ENCODE results near the gene GGA3. TPM values are rescaled to one million over a fixed set of nuclear protein-coding genes. Genes with fewer than 3 reads are reported as not detected.
"Not testable (repeated sequence)": the region's sequence is repeated elsewhere in the genome, so short reads cannot be mapped to it uniquely, and the experiment has no call there.

Gene GGA3
- total RNA-seq, 1 donor from 2014 or later, result 24.2 TPM

GRCh38 chr17:75277664-75278071 lies 16.3 kb upstream of the GGA3 start:
- DNase-seq (ENCODE audit: low spot score), result no peak
- intact Hi-C loops (cut with DNase I), result no loop called here

- no peak for DNase-seq (ENCODE audit: low spot score)
Observed at GRCh38 chr17:75273977-75274708, 12.7 kb upstream of the GGA3 start.

DNA sequence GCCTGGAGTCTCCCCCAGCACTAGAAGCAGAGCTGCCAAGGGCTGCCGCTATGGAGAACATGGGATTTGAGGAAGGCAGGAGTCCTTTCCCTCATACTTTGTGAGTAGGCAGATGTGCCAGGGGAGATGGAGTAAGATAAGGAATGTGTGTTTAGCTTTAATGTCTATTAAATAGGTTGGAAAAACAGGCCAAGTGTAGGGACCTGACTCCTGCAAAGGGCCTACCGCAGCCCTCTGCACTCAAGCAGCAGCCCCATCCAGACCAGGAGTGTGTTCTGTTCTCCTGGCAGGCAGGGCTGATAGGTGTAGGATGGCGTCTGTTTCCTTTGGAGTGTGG lies 11.4 kb upstream of the GGA3 start:
- DNase-seq (ENCODE audit: low spot score), result no peak
- intact Hi-C loops (cut with DNase I), result loop anchor here (5.0 kb wide), 2 partner anchors 139 to 244 kb away; partner anchors contain the start of genes CASKIN2 and TSEN54

More at GRCh38 chr17:75273977-75274708, 12.7 kb upstream of the GGA3 start:
- intact Hi-C loops (cut with DNase I), result loop anchor here (5.0 kb wide), 2 partner anchors 138 to 243 kb away; partner anchors contain the start of genes CASKIN2 and TSEN54

- no peak for DNase-seq (ENCODE audit: low spot score)
- intact Hi-C loops (cut with DNase I), result loop anchor here (5.0 kb wide), 2 partner anchors 140 to 245 kb away; partner anchors contain the start of genes CASKIN2 and TSEN54
Observed at GRCh38 chr17:75271955-75272847, 10.8 kb upstream of the GGA3 start.

DNA sequence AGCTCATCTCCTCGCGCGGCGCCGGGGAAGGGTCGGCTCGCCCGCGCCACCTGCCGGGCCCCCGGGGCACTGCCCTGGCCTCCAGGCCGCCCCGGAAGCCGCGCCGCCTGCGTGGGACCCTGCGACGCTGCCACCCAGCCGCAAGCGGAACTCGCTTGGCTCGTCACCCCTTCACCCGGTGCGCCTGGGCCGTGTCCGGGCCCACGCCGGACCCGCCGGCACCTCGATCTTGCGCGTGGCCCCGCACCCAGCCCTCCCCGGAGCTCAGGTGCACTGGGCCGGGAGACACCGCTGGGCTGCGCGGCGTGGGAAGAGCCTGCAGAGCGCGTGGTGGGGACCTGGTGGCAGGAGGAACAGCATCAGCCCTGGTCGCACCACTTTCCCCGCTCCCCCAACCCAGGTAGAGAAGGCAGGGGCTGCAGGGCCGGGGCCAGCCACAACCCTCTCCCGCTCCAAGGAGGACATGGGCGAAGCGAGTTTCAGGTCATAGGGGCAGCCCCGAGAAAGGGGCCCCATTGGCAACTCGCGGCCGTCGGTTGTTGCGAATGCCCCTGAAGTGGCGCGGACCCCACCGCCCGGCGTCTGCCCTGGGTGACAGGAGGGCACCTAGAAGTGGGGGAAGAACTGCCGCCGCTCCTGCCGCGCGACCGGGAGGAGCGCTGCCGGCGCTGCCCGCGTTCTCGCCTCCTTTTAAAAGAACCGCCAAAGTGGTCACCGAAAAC lies 10.0 kb upstream of the GGA3 start:
- DNase-seq (ENCODE audit: low spot score), result peak; percentile 94
- intact Hi-C loops (cut with DNase I), result loop anchor here (5.0 kb wide), 2 partner anchors 141 to 246 kb away; partner anchors contain the start of genes CASKIN2 and TSEN54

DNA sequence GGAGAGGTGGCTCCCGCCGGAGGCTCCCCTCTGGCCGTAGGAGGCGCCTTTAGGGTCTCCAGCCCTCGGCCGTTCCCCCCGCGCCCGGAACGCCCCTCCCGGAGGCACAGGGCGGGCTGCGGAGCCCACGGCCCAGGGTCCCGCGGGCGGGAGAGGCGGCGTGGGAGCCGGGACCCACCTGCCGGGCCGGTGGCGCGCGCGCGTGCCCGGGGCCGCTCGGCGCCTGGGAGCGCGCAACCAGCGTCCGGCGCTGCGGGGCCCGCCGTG lies 9.5 kb upstream of the GGA3 start, which contains the start of gene MIF4GD:
Gene MIF4GD (minus strand): TSS at position 266 of the 267 bp plus-strand sequence. CDS start 1,036 bp downstream, outside the sequence.
- intact Hi-C loops (cut with DNase I), result loop anchor here (5.0 kb wide), 2 partner anchors 141 to 246 kb away; partner anchors contain the start of genes CASKIN2 and TSEN54
- no peak for DNase-seq (ENCODE audit: low spot score)

DNA sequence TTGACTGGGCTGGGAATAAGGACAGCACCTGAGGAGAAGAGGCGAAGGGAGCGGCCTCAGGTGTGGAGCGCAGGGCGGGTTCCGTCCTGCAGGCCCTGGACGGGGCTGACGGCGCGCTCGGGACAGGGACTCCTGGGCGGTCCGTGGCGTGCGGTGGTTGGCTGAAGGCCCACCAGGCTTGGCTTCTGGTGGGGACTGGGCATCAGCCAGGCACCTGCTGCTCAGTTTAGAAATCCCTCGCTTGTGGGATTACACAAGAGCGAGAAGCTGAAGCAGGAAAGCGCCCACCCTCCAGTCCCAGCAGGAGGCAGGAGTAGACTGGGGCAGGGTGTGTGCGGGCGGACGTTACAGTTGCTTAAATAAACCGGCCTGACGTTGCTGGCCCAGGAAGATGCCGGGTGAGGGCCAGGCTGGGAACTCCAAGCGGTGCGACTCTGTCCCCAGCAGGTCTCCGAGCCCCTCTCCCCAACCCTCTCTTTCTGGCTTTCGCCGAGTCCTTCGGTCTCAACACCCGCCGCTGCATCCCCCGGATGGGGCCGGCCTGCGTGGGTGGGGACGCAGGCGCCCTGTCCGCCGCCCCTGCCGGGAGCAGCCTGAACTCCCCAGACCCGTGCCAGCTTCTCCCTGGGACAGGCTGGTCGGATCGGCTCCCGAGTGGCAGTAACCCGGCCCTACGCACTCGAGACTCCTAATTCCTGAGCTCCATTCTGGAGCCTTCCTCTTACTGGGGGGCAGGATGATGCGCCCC lies 9.0 kb upstream of the GGA3 start:
- intact Hi-C loops (cut with DNase I), result loop anchor here (5.0 kb wide), 2 partner anchors 142 to 247 kb away; partner anchors contain the start of genes CASKIN2 and TSEN54

DNA sequence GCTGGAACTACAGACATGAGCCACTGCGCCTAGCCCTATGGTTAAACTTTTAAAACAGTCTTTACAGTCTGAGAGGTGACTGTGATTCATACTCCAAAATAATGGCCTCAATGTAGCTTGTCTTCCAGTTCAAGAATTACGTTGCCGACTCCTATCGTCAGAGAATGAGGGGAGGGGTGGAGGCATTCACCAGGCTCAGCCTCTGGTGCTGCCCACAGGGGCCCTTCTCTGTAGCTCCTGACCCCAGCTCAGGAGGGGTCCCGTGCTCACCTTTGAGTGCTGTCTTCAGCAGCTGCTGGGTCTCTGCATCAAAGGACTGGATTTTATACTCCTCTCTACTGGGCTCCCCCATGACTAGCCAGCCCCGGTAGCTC lies 8.4 kb upstream of the GGA3 start:
- intact Hi-C loops (cut with DNase I), result loop anchor here (5.0 kb wide), 2 partner anchors 142 to 247 kb away; partner anchors contain the start of genes CASKIN2 and TSEN54

More for the DNA sequence above, 9.0 kb upstream of the GGA3 start:
- DNase-seq (ENCODE audit: low spot score), result peak; percentile 86

GRCh38 chr17:75267411-75268232 lies 6.2 kb upstream of the GGA3 start:
- intact Hi-C loops (cut with DNase I), result no loop called here

More for the DNA sequence above, 8.4 kb upstream of the GGA3 start:
- no peak for DNase-seq (ENCODE audit: low spot score)

DNA sequence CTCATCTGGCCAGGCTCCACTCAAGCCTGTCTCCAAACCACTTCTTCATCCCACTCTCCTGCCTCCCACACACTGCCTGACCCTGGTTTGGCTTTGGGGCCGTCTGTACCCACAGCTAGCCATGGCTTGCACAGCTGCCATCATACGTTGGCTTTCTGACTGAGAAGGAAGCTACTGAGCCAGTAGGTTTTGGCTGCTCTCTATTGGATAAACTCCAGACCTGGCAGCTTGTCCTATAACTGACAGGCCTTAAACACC lies 5.7 kb upstream of the GGA3 start:
- DNase-seq (ENCODE audit: low spot score), result no peak
- intact Hi-C loops (cut with DNase I), result no loop called here

More at GRCh38 chr17:75267411-75268232, 6.2 kb upstream of the GGA3 start:
- DNase-seq (ENCODE audit: low spot score), result no peak

GRCh38 chr17:75266316-75267152 lies 5.1 kb upstream of the GGA3 start:
- intact Hi-C loops (cut with DNase I), result no loop called here

DNA sequence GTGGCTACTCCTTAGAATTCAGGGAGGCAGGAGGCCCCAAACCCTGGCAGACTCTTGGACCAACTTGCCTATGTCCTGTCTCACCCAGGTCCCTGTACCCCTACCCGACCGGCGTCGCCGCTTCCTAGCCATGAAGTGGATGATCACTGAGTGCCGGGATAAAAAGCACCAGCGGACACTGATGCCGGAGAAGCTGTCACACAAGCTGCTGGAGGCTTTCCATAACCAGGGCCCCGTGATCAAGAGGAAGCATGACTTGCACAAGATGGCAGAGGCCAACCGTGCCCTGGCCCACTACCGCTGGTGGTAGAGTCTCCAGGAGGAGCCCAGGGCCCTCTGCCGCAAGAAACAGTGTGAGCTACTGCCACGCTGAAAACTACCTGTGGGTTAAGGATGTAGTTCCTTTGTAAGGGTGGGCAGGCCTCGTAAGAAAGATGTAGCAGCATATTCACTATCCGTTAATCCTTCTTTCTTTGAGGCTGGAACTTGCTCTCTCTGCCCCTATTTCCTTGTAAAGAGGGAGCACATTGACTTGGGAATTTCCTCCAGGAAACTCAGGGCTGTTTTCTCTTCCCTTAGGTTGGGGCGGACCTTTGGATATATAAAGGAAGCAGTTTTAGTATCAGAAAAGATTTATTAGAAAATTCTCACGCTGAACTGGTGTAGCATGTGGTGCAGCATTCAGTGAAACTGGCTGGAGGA lies 4.4 kb upstream of the GGA3 start:
- DNase-seq (ENCODE audit: low spot score), result no peak
- intact Hi-C loops (cut with DNase I), result no loop called here

More at GRCh38 chr17:75266316-75267152, 5.1 kb upstream of the GGA3 start:
- no peak for DNase-seq (ENCODE audit: low spot score)

DNA sequence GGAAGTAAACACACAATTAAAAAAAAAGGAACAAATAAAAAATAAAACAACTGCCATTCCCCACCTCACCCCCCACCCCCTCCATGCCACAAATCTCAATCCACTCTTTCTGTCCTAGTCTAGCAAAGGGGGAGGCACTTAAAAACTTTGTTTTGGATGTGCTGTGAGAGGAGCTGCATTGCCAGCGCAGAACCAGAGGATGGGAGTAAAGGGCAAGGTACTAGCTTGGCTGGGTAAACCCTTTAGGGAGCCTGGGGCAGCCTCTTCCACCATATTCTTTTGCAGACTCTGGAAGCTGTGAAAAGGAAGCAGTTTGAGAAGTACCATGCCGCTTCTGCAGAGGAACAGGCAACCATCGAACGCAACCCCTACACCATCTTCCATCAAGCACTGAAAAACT lies 1.6 kb upstream of the GGA3 start:
- DNase-seq (ENCODE audit: low spot score), result no peak
- intact Hi-C loops (cut with DNase I), result no loop called here

GRCh38 chr17:75262112-75262606 lies 753 bp upstream of the GGA3 start:
- intact Hi-C loops (cut with DNase I), result no loop called here
- DNase-seq (ENCODE audit: low spot score), result no peak

GRCh38 chr17:75260641-75261335 lies 618 bp downstream of the GGA3 start:
- DNase-seq (ENCODE audit: low spot score), result no peak
- intact Hi-C loops (cut with DNase I), result no loop called here

DNA sequence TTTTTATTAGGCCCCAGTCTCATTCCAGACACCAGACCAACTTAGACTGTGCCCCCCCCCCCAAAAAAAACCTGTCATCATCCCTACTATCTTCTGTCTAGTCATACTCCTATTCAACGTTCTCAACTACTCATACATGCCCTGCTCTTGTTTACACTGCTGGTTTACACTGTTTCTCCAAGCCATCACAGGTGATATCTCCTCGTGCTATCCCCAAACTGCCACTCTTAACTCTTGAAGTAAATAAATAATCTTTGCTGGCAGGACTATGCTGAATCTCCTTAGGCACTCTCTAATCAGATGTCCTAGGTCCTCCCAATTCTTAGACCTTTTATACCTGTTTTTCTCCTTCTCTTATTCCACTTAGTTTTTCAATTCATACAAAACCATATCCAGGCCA lies 4.2 kb downstream of the GGA3 start:
- DNase-seq (ENCODE audit: low spot score); intact Hi-C loops (cut with DNase I): not testable (repeated sequence)
